Mesodermal cell (in vitro differentiated cells): ENCODE measurements around the gene SPATS2L.
"Not testable (repeated sequence)": the region's sequence is repeated elsewhere in the genome, so short reads cannot be mapped to it uniquely, and the experiment has no call there.

Source experiments
- H3K27ac ChIP-seq: 2 replicates; pipeline ENCODE4 v1.7.0; 2013; ENCODE audit warnings: mild to moderate bottlenecking, low read depth, low read length, moderate library complexity; ENCODE audit not compliant: severe bottlenecking
- H3K36me3 ChIP-seq: 2 replicates; pipeline ENCODE4 v1.7.1; 2013; ENCODE audit warnings: mild to moderate bottlenecking, low read length, moderate library complexity; ENCODE audit not compliant: control insufficient read depth, insufficient read depth
- H3K4me1 ChIP-seq: one replicate; pipeline ENCODE4 v1.7.1; 2013; ENCODE audit warnings: mild to moderate bottlenecking, low read length; ENCODE audit not compliant: insufficient read depth, control insufficient read depth, poor library complexity, severe bottlenecking
- H3K4me3 ChIP-seq: 2 replicates; pipeline ENCODE4 v1.7.0; 2013; ENCODE audit warnings: low read length, control low read depth, mild to moderate bottlenecking; ENCODE audit not compliant: insufficient read depth, poor library complexity, severe bottlenecking; ENCODE audit errors: extremely low read depth
- H3K9me3 ChIP-seq: 2 replicates; pipeline ENCODE4 v1.7.1; 2013; ENCODE audit warnings: mild to moderate bottlenecking, low read length, moderate library complexity; ENCODE audit not compliant: control insufficient read depth
- WGBS, 2 experiments: methylation state at CpG; one replicate each; pipeline ENCODE4 v1.1.5; 2013; ENCODE audit warnings: missing lambda C conversion rate in 2 of 2; ENCODE audit not compliant: insufficient coverage in 2 of 2; 5-methylcytosine and 5-hydroxymethylcytosine counted together

The SPATS2L gene

DNA sequence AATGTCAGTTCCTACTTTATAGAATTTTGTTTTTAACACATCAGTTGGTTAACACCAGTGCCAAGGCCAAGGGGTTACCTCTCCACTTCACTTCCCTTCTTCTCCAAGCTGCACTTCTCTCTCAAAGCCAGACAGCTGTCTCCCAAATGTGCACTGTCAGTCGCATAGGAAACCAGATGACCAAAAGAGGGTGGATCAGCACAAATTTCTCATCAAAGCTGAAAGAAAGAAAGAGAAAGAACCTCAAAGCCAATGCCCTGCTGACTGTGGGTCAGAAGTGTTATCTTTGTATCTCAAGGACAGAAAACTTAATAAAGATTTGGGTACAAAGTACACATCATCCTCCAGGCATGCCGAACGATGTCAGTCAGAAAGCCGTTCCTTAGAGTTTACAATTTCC is 32.2 kb downstream of the SPATS2L start:
- H3K4me3 ChIP-seq, result no peak overlapping the region
- H3K9me3 ChIP-seq, result no peaks in the 10 kb centered on the region
- WGBS, 2 experiments, result 71% methylated on average over 1 of the region's 4 CpGs; no CpG with 5 or more reads in 1 of the 2 experiments
- H3K27ac ChIP-seq, result peak overlapping the region; percentile 39
- peaks cover 18% of the 10 kb centered on the region for H3K4me1 ChIP-seq
- H3K36me3 ChIP-seq, result peaks cover 27% of the 10 kb centered on the region

DNA sequence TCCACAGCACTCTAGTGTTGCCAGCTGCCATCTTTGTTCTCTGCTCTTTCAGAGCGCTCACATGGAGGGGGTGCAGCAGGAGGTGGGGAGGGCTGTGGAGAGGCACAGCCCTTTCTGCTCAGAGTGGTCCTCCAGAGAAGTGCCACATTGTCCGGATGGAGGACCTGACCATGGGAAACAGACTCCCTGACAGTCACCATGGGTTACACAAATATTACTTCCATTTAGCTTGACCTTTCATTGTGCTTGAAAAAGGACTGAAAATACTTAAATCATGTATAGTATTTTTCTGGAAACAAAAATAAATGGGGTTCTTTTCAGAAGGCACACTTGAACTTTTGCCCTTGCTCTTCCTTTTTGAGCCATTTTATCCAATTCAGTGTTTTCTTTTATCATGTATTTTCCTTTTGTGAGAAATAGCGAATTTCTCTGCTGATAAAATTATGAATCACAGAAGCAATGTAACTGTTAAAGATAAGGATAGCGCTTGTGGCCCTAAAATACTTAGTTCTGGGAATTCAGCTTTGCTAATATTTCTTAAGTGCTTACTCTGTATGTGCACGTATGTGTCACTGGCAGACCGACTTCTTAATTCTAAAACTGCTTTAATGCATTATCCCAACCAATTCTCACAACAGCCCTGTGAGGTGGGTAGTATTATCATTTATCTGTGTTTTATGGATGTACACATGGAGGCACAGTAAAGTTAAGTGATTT is 34.2 kb downstream of the SPATS2L start:
- peak overlapping the region; percentile 52 for H3K27ac ChIP-seq
- peaks cover 18% of the 10 kb centered on the region for H3K4me1 ChIP-seq
- H3K4me3 ChIP-seq, result no peak overlapping the region
- H3K9me3 ChIP-seq, result no peaks in the 10 kb centered on the region
- 100% methylated on average over 2 of the region's 6 CpGs; no CpG with 5 or more reads in 1 of the 2 experiments for WGBS, 2 experiments
- peaks cover 27% of the 10 kb centered on the region for H3K36me3 ChIP-seq

DNA sequence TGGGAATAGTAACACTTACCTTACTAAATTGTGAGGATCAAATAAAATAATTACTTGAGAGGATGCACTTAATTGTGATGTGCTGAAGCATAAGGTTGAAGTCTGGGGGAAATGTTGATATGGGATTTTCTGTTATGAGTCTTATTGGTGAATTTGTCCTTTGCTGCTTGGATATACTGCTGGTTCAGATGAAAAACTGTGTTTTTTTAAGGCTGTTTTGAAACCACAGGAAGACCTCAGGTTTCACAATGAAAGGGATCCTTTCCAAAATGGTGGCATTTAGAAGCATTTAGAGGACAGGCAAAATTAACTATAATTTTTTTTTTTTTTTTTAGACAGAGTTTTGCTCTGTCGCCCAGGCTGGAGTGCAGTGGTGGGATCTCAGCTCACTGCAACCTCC is 34.9 kb downstream of the SPATS2L start:
- peaks cover 27% of the 10 kb centered on the region for H3K36me3 ChIP-seq
- no peaks in the 10 kb centered on the region for H3K9me3 ChIP-seq
- no peak overlapping the region for H3K27ac ChIP-seq
- peaks cover 18% of the 10 kb centered on the region for H3K4me1 ChIP-seq
- H3K4me3 ChIP-seq, result no peak overlapping the region
- WGBS, 2 experiments, result no CpG with 5 or more reads among the region's 1 CpG

DNA sequence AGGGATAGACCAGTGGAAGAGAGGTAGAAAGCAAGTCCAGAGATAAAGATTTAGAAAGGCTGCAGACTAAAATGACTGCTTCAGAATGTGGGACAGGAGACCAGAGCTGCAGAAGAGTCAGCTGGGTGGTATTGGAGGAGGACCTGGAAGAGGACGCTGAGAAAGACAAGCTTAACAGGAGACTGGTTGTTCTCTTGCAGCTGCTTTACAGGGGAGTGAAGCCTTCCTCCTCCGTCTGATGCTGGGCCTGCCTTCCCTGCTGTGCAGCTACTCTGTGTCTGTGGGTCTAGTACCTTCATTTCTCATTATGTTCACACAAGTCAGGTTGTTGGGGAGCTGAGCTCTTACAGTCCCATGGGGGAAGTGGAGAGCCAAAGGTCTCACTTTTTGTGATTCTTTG is 35.7 kb downstream of the SPATS2L start:
- H3K4me3 ChIP-seq, result no peak overlapping the region
- 50 to 80% methylated on average over 1 of the region's 2 CpGs for WGBS, 2 experiments
- H3K27ac ChIP-seq, result no peak overlapping the region
- peaks cover 29% of the 10 kb centered on the region for H3K36me3 ChIP-seq
- H3K9me3 ChIP-seq, result no peaks in the 10 kb centered on the region
- H3K4me1 ChIP-seq, result peaks cover 18% of the 10 kb centered on the region

DNA sequence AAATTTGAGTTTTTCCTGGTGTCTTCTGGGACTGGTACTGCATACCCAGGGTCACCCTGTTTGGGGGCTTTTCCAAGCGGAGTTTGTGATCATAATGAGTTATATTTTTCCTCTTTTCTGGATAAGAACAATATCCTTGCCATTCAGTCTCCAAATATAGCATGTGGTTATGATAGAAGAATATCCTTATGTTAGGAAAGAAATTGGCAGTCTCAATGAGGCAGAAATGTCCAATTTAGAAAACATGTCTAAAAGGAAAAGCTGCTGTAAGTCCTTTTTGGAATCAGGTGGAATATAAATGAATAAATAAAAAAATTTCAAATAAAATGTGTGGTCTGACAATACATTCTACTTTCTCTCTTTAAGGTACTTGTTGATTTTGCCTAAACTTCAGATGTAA is 36.2 kb downstream of the SPATS2L start:
- Histone ChIP-seq H3K4me3 (no peak overlapping the region), H3K9me3 (no peaks in the 10 kb centered on the region), H3K36me3 (peaks cover 28% of the 10 kb centered on the region), H3K4me1 (peaks cover 18% of the 10 kb centered on the region), H3K27ac (no peak overlapping the region)
- WGBS, 2 experiments, result no CpG with 5 or more reads among the region's 1 CpG

DNA sequence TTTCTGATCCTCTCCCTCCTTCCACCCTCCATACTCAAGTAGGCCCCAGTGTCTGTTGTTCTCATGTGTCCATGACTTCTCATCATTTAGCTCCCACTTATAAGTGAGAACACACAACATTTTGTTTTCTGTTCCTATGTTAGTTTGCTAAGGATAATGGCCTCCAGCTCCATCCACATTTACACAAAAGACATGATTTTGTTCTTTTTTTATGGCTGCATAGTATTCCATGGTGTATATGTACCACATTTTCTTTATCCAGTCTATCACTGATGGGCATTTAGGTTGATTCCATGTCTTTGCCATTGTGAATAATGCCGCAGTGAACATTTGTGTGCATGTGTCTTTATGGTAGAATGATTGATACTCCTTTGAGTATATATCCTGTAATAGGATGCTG is 37.7 kb downstream of the SPATS2L start:
- H3K4me3 ChIP-seq, H3K27ac ChIP-seq, H3K9me3 ChIP-seq, H3K4me1 ChIP-seq: not testable (repeated sequence)
- H3K36me3 ChIP-seq, result peaks cover 35% of the 10 kb centered on the region
- WGBS, 2 experiments, result 100% methylated on average over 1 of the region's 1 CpG; no CpG with 5 or more reads in 1 of the 2 experiments

DNA sequence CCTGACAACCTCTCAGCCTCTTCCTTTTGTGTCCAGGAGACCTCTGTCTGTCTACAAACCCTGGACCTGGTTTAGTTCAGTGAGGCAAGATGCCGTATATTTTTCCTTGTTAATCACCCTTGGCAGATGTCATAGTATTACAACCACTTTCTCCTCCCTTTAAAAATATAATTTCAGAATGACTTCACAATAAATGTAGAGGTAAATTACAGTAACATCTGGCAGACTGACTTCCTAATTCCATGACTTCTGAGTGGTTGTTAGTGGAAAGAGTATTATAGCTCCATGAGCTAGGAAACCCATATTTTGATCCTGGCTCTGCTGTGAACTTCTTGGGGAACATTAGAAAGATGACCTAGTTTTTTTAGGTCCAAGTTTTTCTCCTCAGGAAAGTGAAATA is 39.5 kb downstream of the SPATS2L start:
- no peak overlapping the region for H3K4me3 ChIP-seq
- H3K27ac ChIP-seq, result no peak overlapping the region
- H3K4me1 ChIP-seq, result peaks cover 2% of the 10 kb centered on the region
- WGBS, 2 experiments, result 100% methylated on average over 1 of the region's 1 CpG; no CpG with 5 or more reads in 1 of the 2 experiments
- peaks cover 45% of the 10 kb centered on the region for H3K36me3 ChIP-seq
- no peaks in the 10 kb centered on the region for H3K9me3 ChIP-seq

DNA sequence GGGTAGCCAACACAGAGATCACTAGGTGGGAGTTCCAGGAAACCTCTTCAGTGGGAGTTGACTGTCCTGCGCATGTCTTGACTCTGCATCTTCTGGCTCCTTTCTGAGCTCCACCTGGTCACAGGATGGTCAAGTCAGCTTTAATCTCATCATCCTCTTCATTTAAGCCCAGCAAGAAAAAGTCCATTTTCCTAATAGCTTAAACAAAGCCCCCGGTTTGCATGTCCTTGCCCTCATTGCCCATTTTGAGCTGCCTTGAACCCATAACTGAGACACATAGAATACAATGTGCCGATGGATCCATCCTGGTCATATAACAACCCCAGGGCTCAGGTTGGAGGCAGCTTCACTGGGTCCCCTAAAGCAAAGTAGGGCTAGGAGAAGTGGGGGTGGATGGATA is 40.8 kb downstream of the SPATS2L start:
- Histone ChIP-seq H3K9me3 (no peaks in the 10 kb centered on the region), H3K36me3 (peaks cover 34% of the 10 kb centered on the region), H3K4me1 (peaks cover 10% of the 10 kb centered on the region), H3K4me3 (no peak overlapping the region), H3K27ac (no peak overlapping the region)
- WGBS, 2 experiments, result 100% methylated on average over 2 of the region's 3 CpGs

DNA sequence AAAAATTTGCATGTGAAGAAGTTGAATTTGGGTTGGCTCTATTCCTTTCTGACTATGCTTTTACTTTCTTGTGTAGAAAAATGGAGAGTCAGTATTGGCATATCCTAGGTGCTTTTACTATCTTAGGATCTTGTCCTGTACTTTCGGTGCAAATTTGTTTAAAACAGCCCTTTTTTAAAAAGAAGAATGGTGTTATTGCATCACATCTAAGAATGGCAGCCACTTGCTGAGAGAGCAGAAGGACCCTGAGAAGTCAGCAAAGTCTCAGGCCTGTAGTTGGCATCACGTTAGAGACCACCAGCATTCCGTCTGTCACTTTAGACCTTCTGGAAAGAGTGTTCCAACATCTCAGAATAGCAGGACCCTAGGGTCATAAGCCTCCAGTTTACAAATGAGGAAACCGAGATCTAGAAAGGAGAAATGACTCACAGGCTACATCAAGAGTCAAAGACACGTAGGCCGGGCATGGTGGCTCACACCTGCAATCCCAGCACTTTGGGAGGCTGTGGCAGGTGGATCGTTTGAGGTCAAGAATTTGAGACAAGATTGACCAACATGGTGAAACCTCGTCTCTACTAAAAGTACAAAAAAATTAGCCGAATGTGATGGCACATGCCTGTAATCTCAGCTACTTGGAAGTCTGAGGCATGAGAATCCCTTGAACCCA is 42.5 kb downstream of the SPATS2L start:
- Histone ChIP-seq H3K4me1 (peaks cover 17% of the 10 kb centered on the region), H3K36me3 (peaks cover 40% of the 10 kb centered on the region), H3K4me3 (no peak overlapping the region), H3K9me3 (no peaks in the 10 kb centered on the region), H3K27ac (no peak overlapping the region)
- 94 to 100% methylated on average over 8 to 9 of the region's 9 CpGs for WGBS, 2 experiments

DNA sequence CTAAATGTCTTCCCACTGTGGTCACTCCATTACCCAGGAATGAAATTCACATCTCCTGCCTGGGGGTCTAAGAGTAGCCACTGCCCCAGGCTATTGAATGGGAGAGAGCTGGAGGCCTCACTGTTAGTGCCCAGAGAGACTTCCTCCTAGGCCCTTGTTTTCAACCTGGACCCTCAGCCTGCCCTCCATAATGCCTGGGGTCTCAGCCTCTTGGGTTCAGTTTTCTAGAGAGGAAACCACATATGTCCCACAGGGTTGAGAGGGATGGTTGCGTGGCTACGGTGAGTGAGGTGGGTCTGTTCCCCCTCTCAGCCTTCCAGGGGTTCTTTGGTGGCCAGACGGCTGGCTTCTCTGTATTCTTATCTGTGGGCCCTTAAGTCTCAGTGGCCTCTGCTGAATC is 43.4 kb downstream of the SPATS2L start:
- WGBS, 2 experiments, result 100% methylated on average over 2 to 3 of the region's 3 CpGs
- peaks cover 40% of the 10 kb centered on the region for H3K36me3 ChIP-seq
- no peak overlapping the region for H3K4me3 ChIP-seq
- H3K27ac ChIP-seq, result no peak overlapping the region
- no peaks in the 10 kb centered on the region for H3K9me3 ChIP-seq
- peaks cover 17% of the 10 kb centered on the region for H3K4me1 ChIP-seq

DNA sequence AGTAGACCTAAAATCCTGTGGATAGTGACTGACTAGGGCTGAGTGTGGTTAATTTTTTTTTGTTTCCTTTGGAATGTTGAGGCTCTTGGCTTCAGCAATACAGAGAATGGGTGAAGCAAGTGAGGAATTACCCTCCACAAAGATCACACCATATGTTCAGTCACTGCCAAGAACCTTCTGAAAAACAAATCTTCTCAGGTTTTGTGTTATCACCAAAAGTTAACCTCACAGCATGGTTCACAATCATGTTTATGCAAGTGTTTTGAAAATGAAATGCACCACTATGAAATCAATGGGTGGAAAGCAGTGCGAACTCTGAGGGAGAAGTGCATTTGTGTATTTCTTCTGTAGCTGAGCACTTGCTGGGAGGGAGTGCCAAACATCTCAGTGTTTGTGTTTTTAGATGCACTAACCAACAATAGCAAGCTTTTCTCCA is 44.4 kb downstream of the SPATS2L start:
- peaks cover 17% of the 10 kb centered on the region for H3K4me1 ChIP-seq
- H3K9me3 ChIP-seq, result no peaks in the 10 kb centered on the region
- WGBS, 2 experiments, result 100% methylated on average over 1 of the region's 1 CpG
- H3K36me3 ChIP-seq, result peaks cover 40% of the 10 kb centered on the region
- H3K27ac ChIP-seq, result no peak overlapping the region
- H3K4me3 ChIP-seq, result no peak overlapping the region
